ENCODE results near the gene BCAR1.
"Not testable (repeated sequence)": the region's sequence is repeated elsewhere in the genome, so short reads cannot be mapped to it uniquely, and the experiment has no call there.

The BCAR1 gene

DNA sequence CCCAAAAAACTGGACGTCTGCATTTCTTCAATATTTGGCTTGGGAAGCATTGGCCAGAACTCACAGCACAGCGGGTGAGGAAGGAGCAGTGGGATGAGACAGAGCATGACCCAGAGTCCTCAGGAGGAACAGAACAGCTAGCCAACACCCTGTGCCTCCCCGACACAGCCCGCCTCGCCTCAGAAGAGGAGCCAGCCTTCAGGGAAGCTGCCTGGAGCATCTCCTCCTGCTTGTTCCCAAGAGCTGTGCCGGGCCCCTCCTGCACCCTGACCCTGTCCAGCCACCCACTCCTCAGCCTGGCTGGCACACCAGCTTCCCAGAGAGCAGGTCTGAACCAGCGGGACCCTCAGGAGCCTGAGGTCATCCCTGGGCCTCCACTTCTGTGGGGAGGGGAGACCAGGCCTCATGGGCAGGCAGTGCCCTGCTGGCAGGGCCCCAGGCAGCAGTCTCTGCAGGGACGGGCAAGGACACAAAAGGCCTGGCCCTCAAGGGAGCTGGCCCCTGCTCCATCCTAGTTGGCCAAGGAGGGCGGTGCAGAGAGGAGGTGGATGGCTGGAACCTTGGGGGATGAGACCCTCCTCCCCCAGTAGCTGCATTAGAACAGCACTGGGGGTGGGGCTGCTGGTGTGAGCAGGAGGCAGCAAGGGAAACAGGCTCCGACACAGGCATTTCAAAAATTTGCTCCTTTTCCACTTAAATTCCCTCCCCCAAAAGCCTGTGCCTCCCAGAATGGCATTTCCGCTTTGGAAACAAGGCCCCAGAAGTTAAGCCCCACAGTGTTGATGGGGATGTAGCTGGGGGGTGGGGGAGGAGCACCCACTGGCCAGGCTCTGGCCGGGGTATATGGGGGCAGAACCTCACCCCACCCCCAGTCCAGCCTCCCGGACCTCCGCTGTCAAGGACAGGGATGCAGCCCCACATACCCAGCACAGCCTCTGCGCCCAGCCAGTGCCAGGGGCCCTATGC lies 1.8 kb upstream of the BCAR1 start:
- DNase-seq (ENCODE audit: low read depth), result no peak

DNA sequence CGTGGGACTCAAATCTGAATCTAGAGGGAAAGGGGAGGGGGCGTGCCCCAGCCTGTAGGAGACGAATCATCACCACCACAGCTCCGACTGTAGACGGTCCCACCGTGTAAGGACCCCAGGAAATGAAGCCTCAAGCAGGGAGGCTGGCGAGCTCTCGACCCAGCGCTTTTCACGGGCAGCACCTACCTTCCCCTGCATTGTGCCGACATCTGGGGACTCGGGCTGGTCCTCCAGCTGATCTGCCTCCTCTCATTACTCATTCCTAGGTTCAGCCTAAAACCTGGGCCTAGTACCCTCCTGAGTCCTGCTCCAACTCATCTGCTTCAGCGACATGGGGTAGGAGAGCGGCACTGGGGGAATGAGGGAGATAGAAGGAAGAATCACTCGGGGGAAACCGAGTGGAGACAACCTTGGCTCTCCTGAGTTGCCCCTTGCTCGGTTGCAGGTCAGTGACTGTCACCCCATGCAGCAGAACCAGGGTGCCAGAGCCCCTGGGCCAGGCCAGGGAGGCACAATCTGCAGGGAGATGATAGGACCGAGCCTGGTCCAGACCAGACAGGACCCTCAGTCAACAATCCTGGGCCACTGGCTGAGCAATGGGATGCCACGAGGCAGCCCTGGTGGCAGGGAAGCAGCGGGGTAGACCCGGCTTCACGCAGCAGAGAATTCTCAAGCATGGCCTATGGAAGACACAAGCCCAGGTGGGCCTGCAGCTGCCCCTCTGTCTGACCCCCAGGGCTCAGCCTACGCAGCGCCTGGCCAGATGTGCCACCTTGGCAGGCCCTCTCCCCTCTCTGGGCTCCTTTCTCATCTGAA lies 833 bp upstream of the BCAR1 start:
- DNase-seq (ENCODE audit: low read depth), result no peak

DNA sequence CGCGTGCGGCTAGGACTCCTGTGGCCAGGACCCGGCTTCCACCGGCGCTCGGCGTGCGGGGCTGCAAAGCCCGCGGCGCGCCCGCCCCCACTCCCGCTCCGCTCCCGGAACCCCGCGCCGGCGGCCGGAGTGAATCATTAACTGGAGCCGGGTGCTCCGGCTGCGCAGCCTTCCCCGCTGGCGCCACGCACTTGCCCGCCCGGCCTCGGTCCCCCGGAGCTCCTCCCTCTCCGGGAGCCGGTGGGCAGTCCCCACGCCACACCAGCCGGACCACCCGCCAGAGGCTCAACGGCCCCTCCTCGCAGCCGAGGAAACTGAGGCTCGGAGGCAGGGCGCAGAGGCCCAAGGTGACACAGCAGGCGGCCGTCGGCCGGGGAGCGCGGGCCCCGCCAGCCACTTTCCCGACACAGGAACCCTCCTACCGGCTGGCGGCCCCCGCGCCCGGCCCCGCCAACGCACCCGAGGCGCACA lies 580 bp downstream of the BCAR1 start:
- no peak for DNase-seq (ENCODE audit: low read depth)

DNA sequence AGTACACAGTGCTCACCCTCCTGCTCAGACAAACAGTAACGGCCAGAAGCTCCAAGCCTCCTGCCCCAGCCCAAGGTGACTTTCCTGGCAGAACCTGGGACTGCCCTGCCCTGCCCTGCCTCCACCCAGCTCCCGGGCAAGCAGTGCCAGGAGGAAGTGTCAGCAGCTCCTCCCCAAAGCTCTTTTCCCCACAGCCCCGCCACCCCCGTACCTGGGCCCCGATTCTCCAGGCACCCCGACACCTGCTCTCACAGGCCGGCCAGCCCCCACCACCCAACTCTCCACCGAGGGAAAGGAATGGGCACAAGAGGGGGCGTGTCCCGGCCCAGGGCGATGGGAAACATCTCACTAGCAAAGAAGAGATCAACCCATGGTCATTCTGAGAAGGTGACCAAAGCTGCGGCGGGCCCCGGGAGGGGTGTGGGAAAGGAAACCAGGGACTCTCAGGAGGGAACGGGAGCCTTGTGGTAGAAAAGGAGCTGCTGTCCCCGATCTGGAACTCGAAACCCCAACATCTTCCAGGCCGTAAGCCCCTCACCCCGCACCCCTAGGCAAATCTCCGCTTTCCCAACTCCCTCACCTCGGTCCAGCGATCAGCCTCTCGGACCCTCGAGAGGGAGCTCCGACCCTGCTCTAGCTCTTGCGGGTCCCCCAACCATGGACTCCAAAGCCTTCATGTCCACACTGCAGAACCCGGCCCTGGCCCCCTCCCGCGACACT lies 1.2 kb downstream of the BCAR1 start:
- DNase-seq (ENCODE audit: low read depth), result no peak

DNA sequence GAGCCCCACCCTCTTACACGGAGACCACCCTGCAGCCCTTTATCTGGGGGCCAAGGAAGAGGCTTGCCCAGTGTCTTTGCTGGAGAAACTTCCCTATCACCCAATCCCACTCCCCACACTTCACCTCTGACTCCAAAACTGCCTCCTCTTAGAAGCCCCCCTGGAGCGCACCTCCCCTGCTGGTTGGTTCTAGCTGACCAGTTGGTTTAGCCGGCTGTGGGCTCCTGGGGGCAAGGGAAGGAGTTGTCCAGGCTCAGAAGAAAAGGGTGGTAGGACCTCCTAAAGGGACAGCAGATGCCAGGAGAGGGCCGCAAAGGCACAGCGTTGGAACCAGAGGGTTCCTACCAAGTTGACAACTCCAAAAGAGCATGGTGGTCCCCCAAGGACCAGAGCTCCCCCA lies 2.0 kb downstream of the BCAR1 start:
- DNase-seq (ENCODE audit: low read depth), result no peak

DNA sequence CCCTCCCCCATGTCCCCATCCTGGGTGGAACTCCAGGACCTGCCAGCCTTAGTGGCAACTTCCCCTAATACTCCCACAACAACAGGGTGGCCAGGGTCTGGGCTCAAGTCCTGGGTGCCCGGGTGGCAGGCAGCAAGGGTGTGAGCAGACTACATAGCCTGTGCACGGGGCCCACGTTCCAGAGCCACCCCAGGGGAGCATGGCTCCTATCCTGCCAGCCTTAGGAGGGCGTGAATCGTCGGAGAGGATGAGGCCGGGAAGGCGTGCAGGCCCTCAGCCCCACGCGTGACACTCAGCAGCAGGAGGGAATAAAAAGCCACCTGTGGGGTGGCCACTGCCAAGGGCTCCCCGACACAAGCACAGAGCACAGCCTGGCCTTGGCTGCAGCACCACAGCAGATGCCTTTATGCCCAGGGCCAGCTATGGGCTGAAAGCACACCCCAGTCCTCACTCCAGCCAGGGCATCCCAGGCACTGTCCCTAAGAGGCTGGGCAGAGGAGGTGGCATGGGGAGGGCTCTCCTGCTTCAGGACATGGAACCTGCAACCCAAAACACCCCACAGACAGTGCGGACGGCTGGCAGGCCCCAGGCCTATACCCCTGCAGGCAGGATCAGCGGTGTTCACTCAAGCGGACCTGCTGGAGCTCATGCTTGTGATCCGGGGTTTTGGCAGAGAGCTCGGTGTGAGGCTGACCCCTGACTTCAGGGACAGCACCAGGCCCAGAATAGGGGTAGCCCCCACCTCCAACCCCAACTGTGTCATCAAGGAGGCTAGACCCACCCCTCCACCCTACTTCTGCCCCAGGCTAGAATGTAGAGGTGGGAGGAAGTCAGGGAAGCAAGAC lies 2.7 kb downstream of the BCAR1 start:
- no peak for DNase-seq (ENCODE audit: low read depth)

DNA sequence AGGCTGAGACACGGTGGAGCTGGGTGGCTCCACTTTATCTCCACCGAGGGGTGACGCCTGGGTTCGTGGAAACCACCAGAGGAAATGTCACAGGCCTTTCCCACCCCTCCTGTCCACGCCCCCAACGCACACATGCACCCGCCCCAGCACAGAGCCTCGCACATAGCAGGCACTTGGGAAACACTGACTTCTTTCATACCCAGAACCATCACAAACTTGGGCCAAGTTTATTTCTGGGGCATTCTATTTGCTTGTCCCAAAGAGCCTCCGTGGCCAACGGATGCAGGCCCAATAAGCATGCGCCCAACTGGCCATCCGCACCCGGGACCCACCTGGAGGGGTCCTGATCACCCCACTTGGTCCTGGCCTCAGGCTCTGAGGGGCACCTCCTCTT lies 3.3 kb downstream of the BCAR1 start:
- no peak for DNase-seq (ENCODE audit: low read depth)

DNA sequence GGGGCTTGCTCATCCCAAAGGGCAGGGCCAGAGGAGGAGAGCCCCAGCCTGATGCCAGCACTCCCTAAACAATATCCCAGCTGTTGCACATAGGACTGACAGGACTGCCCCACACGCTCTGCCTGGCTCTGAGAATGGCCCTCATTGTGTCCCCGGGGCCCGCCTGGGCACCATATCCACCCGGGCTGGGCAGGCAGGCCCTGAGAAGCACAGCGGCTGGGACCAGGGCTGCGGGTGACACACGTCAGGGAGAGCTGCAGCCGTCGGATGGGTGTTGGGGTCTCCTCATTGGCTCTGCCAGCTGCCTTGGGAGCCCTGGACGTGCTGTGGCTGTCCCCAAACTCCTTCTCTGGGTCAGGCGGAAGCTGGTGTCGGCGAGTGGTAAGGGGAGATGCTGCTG lies 4.2 kb downstream of the BCAR1 start:
- DNase-seq (ENCODE audit: low read depth), result no peak

DNA sequence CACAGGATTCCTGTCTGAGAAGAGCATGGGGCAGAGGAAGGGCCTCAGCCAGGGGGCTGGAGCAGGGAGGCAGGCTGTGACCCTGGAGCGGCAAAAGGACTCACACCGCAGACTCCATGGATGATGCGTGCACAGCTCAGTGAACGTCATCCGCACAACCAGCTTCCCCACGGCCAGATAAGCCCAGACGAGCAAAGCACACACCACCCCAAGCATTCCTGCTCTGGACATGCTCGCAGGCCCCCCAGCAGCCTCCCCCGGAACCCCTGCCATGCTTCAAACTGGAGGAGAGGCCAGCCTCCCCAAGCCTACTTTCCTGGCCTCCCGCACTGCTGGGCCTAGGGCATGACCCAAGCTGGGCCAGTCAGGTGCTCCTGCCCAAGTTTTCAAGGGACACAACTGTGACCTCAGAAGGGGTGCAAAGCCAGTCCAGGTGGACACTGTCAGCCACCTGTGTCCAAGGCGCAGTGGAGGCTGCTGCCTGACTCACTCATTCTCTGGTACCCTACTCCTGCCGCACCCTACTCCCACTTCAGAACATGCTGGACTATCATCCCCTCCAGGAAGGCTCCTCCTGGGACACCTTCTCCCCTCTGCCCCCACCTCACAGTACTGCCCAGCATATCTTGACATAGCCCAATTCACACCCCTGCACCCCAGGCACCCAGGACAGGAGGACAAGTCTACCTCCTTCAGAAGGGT lies 4.8 kb downstream of the BCAR1 start:
- DNase-seq (ENCODE audit: low read depth), result no peak

DNA sequence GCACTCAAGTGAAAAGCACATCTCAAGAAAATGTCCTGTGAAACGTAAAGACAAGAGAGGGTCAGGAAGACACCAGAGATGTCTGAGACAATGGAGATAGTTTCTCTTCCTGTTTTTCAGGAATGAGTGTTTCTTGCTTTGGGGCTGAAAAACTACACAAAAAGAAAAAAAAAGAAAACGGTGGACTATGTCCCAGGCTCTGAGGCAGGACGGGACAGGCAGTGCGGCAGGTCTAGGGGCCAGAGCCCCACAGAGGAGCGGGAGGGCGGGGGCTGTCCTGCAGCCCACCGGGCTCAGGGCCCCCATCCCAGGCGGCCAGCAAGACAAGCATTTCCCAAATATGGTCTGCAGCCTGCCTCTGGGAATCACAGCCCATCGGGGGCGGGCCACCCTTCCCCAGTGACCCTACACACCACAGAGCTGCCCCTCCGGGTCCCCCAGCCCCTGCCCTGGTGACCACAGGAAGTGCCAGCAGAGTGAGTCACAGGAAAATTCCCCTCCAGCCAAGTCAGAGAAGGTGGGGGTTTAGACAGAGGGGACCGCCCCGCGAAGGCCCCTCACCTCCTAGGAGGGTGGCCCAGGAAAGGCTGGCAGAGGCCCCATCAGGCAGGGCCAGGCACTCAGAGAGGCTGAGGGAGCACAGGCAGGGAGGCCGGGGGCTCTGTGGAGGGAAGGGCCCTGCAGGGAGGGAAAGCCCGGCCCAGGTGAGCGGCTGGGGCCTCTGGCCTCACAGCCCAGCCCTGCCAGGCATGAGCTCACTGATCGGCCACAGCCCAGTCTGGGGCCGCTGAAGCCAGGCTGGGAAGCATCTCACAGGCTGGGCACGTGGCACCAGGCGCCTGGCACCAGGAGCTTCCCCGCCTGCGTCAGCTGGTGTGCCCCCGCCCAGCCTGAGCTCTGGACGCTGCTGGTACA lies 6.3 kb downstream of the BCAR1 start:
- DNase-seq (ENCODE audit: low read depth), result no peak

DNA sequence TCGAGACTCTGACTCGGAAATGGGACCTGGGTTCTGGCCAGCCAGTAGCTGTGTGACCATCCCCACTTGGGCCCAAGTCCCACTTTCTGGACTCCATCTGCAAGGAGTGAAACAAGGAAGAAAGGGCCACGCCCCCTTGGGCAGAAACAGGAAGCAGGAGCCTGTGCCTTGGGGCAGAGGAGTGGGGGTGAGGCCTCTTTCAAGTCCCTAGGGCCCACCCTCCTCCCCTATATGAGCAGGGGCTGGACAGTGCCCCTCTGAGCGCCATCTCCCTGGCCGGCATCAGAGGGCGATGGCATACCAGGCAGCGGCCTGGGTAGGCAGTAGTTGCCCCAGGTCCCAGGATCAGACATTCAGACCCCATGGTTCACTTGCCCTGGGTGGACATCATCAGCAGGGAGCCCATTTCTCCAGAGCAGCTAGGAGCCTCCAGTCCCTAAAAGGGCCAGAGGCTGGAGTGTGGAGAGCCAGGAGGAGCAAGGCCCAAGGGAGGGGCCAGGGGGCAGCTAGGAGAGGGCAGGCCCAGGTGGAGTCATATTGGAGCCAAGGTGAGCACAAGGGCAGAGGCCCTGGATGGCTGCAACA lies 7.1 kb downstream of the BCAR1 start:
- DNase-seq (ENCODE audit: low read depth), result no peak

DNA sequence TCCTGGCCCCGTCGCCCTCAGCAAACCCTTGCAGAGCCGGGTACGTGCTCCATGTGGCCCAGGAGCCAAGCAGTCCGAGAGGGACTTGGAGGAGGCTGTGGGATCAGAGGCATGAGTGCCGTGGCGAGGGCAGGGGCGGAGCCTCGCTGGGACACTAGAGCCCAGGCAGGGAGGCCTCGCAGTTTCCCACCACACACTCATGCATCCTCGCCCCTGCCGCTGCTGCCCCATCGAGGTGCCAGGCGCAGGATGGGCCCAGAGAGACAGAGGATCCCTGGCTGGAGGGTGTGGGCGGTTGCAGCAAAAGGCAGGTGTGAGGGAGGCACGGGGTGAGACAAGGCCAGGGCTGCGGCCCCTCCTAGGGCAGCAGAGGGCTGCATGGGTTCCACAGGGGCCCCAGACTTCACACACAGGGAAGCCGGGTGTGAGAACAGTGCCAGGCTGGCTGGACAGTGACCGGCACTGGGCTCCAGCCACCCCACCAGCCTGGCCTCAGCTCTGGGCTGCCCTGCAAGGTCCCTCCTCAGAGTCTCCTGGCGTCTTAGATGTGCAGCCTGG lies 7.7 kb downstream of the BCAR1 start:
- no peak for DNase-seq (ENCODE audit: low read depth)

DNA sequence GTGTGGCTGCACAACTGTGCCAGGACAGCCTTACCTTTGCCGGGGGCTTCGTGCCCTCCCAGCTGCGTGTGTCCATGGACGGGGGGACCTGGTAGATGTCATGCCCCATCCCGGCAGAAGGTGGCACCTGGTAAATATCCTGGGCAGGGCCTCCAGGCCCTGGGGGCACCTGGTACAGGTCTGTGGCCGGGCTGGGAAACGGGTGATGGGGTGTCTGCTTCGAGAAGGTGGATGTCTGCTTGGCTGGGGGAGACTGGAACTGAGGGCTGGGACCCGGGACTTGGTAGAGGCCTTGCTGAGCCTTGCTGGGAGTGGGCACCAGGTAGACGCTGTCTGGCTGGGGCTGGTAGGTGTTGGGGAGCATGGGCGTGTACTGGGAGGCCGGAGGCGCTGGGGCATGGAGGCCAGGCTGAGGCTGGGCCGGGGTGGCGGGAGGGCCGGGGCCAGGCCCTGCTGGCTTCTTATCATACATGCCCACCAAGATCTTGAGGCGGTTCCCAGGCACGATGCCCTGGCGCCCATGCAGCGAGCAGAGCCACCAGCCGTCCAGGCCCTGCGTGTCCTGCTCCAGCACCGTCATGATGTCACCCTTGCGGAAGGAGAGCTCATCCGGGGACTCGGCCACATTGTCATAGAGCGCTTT lies 8.9 kb downstream of the BCAR1 start:
- DNase-seq (ENCODE audit: low read depth), result not testable (repeated sequence)

DNA sequence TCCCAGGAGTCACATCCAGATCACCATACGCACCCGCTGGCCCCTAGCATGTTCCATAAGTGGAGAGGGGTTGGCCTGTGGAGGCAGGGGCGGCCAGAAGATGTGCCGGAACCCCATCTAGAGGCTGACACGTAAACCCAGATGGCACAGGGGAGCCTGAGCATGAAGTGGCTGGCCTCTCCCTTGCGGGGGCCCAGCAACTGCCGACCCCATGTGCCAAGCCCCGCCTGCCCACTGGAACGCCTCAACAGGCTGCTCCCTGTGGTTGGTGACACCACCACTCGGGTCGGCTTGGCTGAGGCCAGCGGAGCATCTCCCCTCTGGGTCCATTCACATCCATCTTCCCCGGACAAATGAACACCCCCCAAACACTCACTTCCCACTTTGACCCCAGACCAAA lies 9.5 kb downstream of the BCAR1 start:
- no peak for DNase-seq (ENCODE audit: low read depth)

DNA sequence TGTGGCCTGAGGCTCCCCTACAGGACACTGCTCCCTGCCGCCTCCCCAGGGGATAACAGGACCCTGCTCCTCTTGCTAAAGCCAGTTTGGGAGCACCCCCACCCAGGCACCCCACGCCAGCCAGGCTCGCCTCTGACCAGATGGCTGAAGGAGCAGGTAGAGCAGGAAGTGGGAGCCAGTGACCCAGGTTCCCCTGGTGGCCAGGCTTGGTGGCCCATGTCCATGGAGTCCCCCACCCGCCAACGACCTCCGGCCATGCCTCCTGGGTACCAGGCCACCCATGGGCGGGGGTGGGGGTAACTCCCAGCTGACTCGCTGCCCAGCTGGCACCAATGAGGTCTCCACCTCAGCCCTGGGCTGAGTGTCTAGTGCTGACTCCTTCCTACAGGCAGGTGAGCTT lies 10.0 kb downstream of the BCAR1 start:
- no peak for DNase-seq (ENCODE audit: low read depth)

DNA sequence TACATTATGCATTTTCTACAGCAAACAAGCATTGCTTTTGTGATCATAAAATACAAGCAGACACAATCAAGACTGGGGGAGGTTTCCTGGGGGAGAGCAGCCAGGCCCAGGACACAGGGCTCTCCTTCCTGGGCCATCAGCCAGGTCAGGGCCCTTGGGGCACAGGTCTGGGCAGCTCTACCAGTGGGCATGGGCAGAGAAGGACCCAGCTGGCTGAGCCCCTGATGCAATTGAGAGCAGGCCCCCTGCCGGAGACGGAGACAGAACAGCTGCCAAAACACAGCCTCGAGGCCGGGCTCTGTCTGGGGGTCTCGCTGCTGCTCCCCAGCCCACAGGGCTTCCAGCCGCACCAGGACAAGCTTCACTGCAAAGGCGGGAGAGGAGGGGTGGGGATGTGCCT lies 10.8 kb downstream of the BCAR1 start:
- not testable (repeated sequence) for DNase-seq (ENCODE audit: low read depth)

DNA sequence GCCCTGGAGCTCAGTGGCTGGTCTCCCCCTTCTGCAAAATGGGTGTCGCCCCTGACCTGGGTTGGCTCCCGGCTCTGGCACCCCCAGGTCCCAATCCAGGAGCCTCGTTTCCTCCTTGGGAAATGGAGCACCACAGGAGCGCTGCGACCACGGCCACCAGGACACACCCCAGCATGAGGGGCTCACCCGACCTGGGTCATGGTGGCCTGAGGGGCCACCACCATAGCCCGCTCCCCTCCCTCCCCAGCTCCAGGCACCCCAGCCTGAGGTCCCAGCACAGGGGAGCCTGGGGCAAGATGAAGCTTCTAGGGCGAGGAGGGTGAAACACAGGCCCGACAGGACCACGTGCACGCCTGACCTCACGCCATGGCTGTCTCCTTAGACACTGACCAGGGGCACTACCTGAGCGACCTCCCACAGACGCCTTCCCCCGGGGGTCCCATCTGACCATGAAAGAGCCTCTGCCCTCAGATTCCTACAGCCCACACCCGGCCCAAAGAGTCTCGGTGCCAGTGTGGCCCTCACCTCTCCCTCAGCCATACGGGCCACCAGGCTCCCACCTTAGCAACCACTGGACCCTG lies 11.8 kb downstream of the BCAR1 start:
- DNase-seq (ENCODE audit: low read depth), result no peak

All from CMK (cell line).